Fibroblast of pulmonary artery (primary cell): ENCODE measurements around the gene A1BG.
A peak's percentile ranks its signal among the peaks of the same experiment; 100 is the strongest.

Source experiments
- DNase-seq: peaks from one replicate; pipeline ENCODE4 v3.0.0-alpha.2; 2010; ENCODE audit warnings: low read depth
- H3K4me3 ChIP-seq: replicated peaks from 2 replicates; pipeline ENCODE4 v1.5.1; 2011; ENCODE audit warnings: low read depth, mild to moderate bottlenecking, control low read depth, low read length, moderate library complexity
- CTCF ChIP-seq: IDR thresholded peaks from 2 replicates; pipeline ENCODE4 v1.5.1; 2011; ENCODE audit warnings: mild to moderate bottlenecking, control low read depth, low read length, inconsistent platforms; ENCODE audit errors: missing control alignments

Gene A1BG

GRCh38 chr19:58336216-58336615 lies 17.1 kb downstream of the A1BG start:
- H3K4me3 ChIP-seq: no peak overlapping the region
- no peak for TF ChIP-seq CTCF
- no peak for DNase-seq

GRCh38 chr19:58335630-58336029 lies 17.7 kb downstream of the A1BG start:
- TF ChIP-seq CTCF: no peak
- DNase-seq: no peak
- H3K4me3 ChIP-seq: no peak overlapping the region

- H3K4me3 ChIP-seq: no peak overlapping the region
- DNase-seq: no peak
- TF ChIP-seq CTCF: no peak
These were observed 18.5 kb downstream of the A1BG start for GRCh38 chr19:58334691-58335249.

GRCh38 chr19:58332697-58333096 lies 20.6 kb downstream of the A1BG start:
- no peak overlapping the region for H3K4me3 ChIP-seq
- DNase-seq: no peak
- TF ChIP-seq CTCF: no peak

GRCh38 chr19:58330458-58330857 lies 22.8 kb downstream of the A1BG start:
- peak; percentile 78 for DNase-seq

GRCh38 chr19:58328999-58329398 lies 24.3 kb downstream of the A1BG start:
- no peak for TF ChIP-seq CTCF
- no peak overlapping the region for H3K4me3 ChIP-seq
- DNase-seq: no peak

More at GRCh38 chr19:58330458-58330857, 22.8 kb downstream of the A1BG start:
- TF ChIP-seq CTCF: no peak
- no peak overlapping the region for H3K4me3 ChIP-seq

GRCh38 chr19:58326914-58327726 lies 26.2 kb downstream of the A1BG start, which contains the start of gene ZSCAN22:
Gene ZSCAN22, plus strand, starts transcription at chr19:58326994. Its CDS starts 7,809 bp downstream, at chr19:58334803.
- peak within 1 kb of the TSS; percentile 97 for H3K4me3 ChIP-seq
- no peak for TF ChIP-seq CTCF
- DNase-seq: peak; percentile 97
